K562 (cell line): ENCODE results near the gene MYG1. TPM values are rescaled to one million over a fixed set of nuclear protein-coding genes. Genes with fewer than 3 reads are reported as not detected.

Experiments
- CLOCK ChIP-seq: fragments of 250-450 bp; sonication (Bioruptor Pico); IDR thresholded peaks from 2 replicates; pipeline ENCODE4 v1.4.0; 2020; ENCODE audit warnings: mild to moderate bottlenecking, moderate library complexity, borderline replicate concordance
- MAZ ChIP-seq, 2 experiments: fragments of 450-650 bp in 1 of 2; sonication (generic) in 1 of 2; formaldehyde crosslinking; IDR thresholded peaks in 1 of 2; conservative IDR thresholded peaks in 1 of 2; 2 replicates each; pipeline versions ENCODE4 v1.4.0 to v1.5.0; 2020; ENCODE audit warnings: mild to moderate bottlenecking in 1 of 2, missing genetic modification reagents in 1 of 2
- ZBTB40 ChIP-seq, 2 experiments: fragments of 450-650 bp in 1 of 2; sonication (generic) in 1 of 2; formaldehyde crosslinking in 1 of 2; IDR thresholded peaks; 2 replicates each; pipeline versions ENCODE4 v1.7.1 to v1.9.0; 2016 to 2022; ENCODE audit warnings: inconsistent platforms in 1 of 2, mild to moderate bottlenecking in 1 of 2, missing genetic modification reagents in 1 of 2
- ZNF280A ChIP-seq: fragments of 450-650 bp; IDR thresholded peaks from 2 replicates; pipeline ENCODE4 v1.6.1; 2018; ENCODE audit warnings: mild to moderate bottlenecking, low read depth; ENCODE audit not compliant: partially characterized antibody
- polyA plus RNA-seq, 8 experiments: library from polyadenylated mRNA; depleted of rRNA in 4 of 8; stranded (reverse) in 5 of 8; unstranded in 3 of 8; fragments of >200 nt; fragmentation: Nextera tagmentation in 2 of 8; fragmentation: Illumina TruSeq in 1 of 8; extraction: Ambion mirVana in 2 of 8; extraction: Trizol in 1 of 8; gene quantifications; 2 replicates each; pipeline versions ENCODE4 v1.2.1 to v1.2.3, GENCODE V29; 2011 to 2014; ENCODE audit warnings: inconsistent platforms in 1 of 8, missing spikeins in 1 of 8
- total RNA-seq, 7 experiments: library from RNA; depleted of rRNA in 6 of 7; stranded (reverse); fragments of >200 nt in 6 of 7; fragmentation: Illumina TruSeq in 2 of 7; extraction: Trizol in 2 of 7; gene quantifications; 2 replicates each; pipeline versions ENCODE4 v1.2.1 to v1.2.3, GENCODE V29; 2011 to 2021; ENCODE audit warnings: low replicate concordance in 1 of 7

MYG1 gene
- total and polyA plus RNA-seq, 9 of the 15 experiments (the other 6 are each of a cell fraction or from before 2014, with no cell fraction given), result 0.45 to 5.6 (median 2.1) TPM

- TF ChIP-seq ZBTB40 (IDR thresholded peaks at IDR 0.05) (no peak), ZBTB40 (CRISPR knock-in tag; IDR thresholded peaks at IDR 0.05) (no peak), ZNF280A (no peak), CLOCK (CRISPR knock-in tag) (no peak), MAZ (CRISPR knock-in tag; conservative IDR thresholded peaks at IDR 0.05 in 1 of 2, IDR thresholded peaks at IDR 0.05 in 1 of 2) (no peak)
Measured at GRCh38 chr12:53327435-53328042, 28.0 kb downstream of the MYG1 start (continued).
